ENCODE data around the gene TMEM131. TPM values are rescaled to one million over a fixed set of nuclear protein-coding genes. Genes with fewer than 3 reads are reported as not detected.
A peak's percentile ranks its signal among the peaks of the same experiment; 100 is the strongest.
"Not testable (repeated sequence)": the region's sequence is repeated elsewhere in the genome, so short reads cannot be mapped to it uniquely, and the experiment has no call there.

TMEM131 gene, protein sequence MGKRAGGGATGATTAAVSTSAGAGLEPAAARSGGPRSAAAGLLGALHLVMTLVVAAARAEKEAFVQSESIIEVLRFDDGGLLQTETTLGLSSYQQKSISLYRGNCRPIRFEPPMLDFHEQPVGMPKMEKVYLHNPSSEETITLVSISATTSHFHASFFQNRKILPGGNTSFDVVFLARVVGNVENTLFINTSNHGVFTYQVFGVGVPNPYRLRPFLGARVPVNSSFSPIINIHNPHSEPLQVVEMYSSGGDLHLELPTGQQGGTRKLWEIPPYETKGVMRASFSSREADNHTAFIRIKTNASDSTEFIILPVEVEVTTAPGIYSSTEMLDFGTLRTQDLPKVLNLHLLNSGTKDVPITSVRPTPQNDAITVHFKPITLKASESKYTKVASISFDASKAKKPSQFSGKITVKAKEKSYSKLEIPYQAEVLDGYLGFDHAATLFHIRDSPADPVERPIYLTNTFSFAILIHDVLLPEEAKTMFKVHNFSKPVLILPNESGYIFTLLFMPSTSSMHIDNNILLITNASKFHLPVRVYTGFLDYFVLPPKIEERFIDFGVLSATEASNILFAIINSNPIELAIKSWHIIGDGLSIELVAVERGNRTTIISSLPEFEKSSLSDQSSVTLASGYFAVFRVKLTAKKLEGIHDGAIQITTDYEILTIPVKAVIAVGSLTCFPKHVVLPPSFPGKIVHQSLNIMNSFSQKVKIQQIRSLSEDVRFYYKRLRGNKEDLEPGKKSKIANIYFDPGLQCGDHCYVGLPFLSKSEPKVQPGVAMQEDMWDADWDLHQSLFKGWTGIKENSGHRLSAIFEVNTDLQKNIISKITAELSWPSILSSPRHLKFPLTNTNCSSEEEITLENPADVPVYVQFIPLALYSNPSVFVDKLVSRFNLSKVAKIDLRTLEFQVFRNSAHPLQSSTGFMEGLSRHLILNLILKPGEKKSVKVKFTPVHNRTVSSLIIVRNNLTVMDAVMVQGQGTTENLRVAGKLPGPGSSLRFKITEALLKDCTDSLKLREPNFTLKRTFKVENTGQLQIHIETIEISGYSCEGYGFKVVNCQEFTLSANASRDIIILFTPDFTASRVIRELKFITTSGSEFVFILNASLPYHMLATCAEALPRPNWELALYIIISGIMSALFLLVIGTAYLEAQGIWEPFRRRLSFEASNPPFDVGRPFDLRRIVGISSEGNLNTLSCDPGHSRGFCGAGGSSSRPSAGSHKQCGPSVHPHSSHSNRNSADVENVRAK (N-terminal part only)
- 10 to 100 TPM; 25.3 to 37.7 TPM for total RNA-seq
- 10 to 100 TPM; 38.5 to 39.4 TPM for polyA plus RNA-seq (ENCODE audit: insufficient read length in 2 of 2)
- long read RNA-seq, donor 1, full-length matches to known transcripts = 2 of 13 reads
- long read RNA-seq, donor 1, partial matches to known transcripts = 11 of 13 reads
- long read RNA-seq, donor 1, other reads (novel, unspliced or antisense) = 0 of 13 reads
- long read RNA-seq, donor 2, partial matches to known transcripts = 5 of 5 reads
- long read RNA-seq, donor 2, other reads (novel, unspliced or antisense) = 0 of 5 reads
- long read RNA-seq, donor 3, full-length matches to known transcripts = 1 of 10 reads
- long read RNA-seq, donor 3, partial matches to known transcripts = 9 of 10 reads
- long read RNA-seq, donor 3, other reads (novel, unspliced or antisense) = 0 of 10 reads
- long read RNA-seq, donor 4, full-length matches to known transcripts = 2 of 2 reads
- long read RNA-seq, donor 4, partial matches to known transcripts = 0 of 2 reads
- long read RNA-seq, donor 4, other reads (novel, unspliced or antisense) = 0 of 2 reads

DNA sequence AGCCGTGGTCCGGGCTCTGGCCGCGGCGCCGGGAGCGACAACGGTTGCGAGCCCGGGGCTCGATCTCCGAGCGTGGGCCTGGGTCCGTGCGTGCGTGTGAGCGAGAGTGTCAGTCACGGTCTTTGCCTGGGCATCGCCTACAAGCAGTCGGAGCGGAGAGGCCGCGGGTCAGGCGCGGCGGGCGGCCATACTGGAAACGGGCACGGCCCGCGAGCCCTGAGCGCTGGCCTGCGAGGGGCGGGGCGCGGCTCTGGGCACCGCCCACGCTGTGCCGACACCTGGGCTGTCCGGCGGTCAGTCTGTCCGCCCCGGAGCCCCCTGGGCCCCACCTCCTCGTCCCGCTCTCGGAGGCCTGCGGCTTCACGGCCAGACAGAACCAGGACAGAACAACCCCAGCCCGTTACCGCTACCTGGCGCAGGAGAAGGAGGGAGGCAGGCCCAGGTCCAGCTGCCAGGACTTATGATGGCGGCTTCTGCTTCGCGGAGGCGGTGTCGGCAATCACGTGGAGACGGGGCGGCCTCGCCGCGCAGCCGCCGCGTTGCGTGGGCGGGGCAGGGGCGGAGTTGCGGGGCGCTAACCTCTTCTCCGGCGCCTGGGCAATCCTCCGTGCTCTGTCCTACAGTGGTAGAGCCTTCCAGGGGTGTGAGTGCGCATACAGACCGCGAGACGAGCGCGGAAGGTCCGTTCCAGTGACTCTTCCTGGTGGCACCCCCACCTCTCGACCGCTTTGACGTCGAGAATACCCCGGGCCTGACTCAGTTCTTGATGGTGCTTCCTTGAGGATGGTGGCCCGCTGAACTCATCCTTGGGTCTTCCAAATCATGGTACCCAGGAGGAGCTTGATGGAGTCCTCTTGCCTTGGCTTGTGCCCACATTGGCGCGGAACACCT is at the start of gene TMEM131:
Gene TMEM131 (minus strand): TSS at position 215 of the 891 bp plus-strand sequence. CDS start 286 bp downstream, outside the sequence.
- peaks cover 14% of the 10 kb centered on the region for H3K4me1 ChIP-seq (ENCODE audit: control insufficient read depth, insufficient read depth, low read length)
- H3K4me3 ChIP-seq (ENCODE audit: low read depth, low read length) = peak within 1 kb of the TSS; percentile 64
- DNase-seq (ENCODE audit: low read depth in 4 of 6, low spot score in 6 of 6) = peak; percentile 82 to 98 (median 91)
- no peaks in the 10 kb centered on the region for H3K36me3 ChIP-seq (ENCODE audit: control insufficient read depth, insufficient read depth, low read length)
- no peaks in the 10 kb centered on the region for H3K27me3 ChIP-seq (ENCODE audit: control insufficient read depth, insufficient read depth, low read length)
- peak within 1 kb of the TSS; percentile 96 for H3K27ac ChIP-seq (ENCODE audit: low read depth, low read length)
- WGBS (ENCODE audit: insufficient coverage) = under 1% methylated on average over 88 of the region's 88 CpGs
- no peaks in the 10 kb centered on the region for H3K9me3 ChIP-seq (ENCODE audit: control insufficient read depth, insufficient read depth, low read length)

DNA sequence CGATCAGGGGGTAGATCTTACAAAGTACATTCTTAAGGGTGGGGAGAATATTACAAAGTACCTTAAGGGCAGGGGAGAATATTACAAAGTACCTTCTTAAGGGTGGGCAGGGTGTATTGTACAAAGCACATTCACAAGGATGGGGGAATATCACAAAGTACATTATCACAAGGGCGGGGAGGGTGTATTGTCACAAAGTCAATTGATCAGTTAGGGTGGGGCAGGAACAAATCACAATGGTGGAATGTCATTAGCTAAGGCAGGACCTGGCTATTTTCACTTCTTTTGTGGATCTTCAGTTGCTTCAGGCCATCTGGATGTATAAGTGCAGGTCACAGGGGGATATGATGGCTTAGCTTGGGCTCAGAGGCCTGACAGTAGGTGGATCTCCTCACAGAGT is 49.0 kb upstream of the TMEM131 start:
- not testable (repeated sequence) for H3K36me3 ChIP-seq (ENCODE audit: control insufficient read depth, insufficient read depth, low read length); H3K9me3 ChIP-seq (ENCODE audit: control insufficient read depth, insufficient read depth, low read length); H3K27ac ChIP-seq (ENCODE audit: low read depth, low read length); H3K4me3 ChIP-seq (ENCODE audit: low read depth, low read length); DNase-seq (ENCODE audit: low read depth in 4 of 6, low spot score in 6 of 6); H3K4me1 ChIP-seq (ENCODE audit: control insufficient read depth, insufficient read depth, low read length); H3K27me3 ChIP-seq (ENCODE audit: control insufficient read depth, insufficient read depth, low read length)
- 100% methylated on average over 1 of the region's 2 CpGs for WGBS (ENCODE audit: insufficient coverage)

DNA sequence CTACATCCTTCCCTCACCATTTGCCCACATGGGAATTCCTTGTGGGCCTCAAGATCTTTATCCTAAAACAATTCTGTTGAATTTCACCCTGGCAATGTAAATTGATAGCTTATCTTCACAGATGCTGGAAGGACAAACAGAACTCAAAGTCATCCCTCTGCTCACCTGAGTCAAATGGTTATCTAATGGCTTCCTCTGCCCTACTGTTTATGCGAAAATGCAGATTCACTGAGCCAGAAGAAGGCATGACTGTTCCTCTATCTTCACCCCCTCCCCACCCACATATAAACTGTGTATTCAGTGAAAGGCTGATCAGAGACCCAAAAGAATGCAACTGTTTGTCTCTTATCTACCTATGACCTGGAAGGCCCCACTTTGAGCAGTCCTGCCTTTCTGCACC is 47.4 kb upstream of the TMEM131 start:
- Histone ChIP-seq H3K36me3 (ENCODE audit: control insufficient read depth, insufficient read depth, low read length) (no peaks in the 10 kb centered on the region), H3K4me1 (ENCODE audit: control insufficient read depth, insufficient read depth, low read length) (peaks cover 6% of the 10 kb centered on the region), H3K27ac (ENCODE audit: low read depth, low read length) (no peak overlapping the region), H3K27me3 (ENCODE audit: control insufficient read depth, insufficient read depth, low read length) (no peaks in the 10 kb centered on the region), H3K9me3 (ENCODE audit: control insufficient read depth, insufficient read depth, low read length) (peaks cover 2% of the 10 kb centered on the region), H3K4me3 (ENCODE audit: low read depth, low read length) (no peak overlapping the region)
- DNase-seq (ENCODE audit: low read depth in 4 of 6, low spot score in 6 of 6) = no peak
- WGBS (ENCODE audit: insufficient coverage) = 100% methylated on average over 1 of the region's 1 CpG

DNA sequence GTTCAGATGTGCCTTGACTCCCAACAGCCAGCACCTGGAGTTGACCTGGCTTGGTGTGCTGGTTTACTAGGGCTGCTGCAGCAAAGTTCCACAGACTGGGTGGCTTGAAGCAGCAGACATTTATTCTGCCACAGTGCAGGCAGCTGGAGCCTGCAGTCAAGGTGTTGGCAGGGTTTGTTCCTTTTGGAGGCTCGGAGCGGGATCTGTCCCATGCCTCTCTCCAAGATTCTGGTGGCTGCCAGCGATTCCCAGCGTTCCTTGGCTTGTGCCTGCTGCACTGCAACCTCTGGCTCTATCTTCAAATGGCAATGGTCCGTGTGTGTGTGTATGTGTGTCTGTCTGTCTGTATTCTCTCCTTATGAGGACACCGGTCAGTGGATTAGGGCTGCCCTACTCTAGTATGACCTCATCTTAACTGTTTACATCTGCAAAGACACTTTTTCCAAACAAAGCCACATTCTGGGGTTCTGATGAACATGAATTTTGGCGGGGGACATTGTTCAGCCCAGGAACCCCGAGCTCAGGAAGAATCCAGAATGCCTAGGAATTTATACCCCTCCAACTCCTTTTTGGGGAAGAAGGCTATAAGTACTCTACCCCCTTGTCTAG is 44.7 kb upstream of the TMEM131 start:
- H3K27ac ChIP-seq (ENCODE audit: low read depth, low read length) = no peak overlapping the region
- 86% methylated on average over 4 of the region's 8 CpGs for WGBS (ENCODE audit: insufficient coverage)
- H3K4me3 ChIP-seq (ENCODE audit: low read depth, low read length) = no peak overlapping the region

GRCh38 chr2:98039085-98039756 is 43.5 kb upstream of the TMEM131 start:
- 87% methylated on average over 12 of the region's 12 CpGs for WGBS (ENCODE audit: insufficient coverage)
- H3K27me3 ChIP-seq (ENCODE audit: control insufficient read depth, insufficient read depth, low read length) = no peaks in the 10 kb centered on the region

More for the DNA sequence above, 44.7 kb upstream of the TMEM131 start:
- Histone ChIP-seq H3K9me3 (ENCODE audit: control insufficient read depth, insufficient read depth, low read length) (peaks cover 2% of the 10 kb centered on the region), H3K36me3 (ENCODE audit: control insufficient read depth, insufficient read depth, low read length) (no peaks in the 10 kb centered on the region), H3K4me1 (ENCODE audit: control insufficient read depth, insufficient read depth, low read length) (peaks cover 17% of the 10 kb centered on the region), H3K27me3 (ENCODE audit: control insufficient read depth, insufficient read depth, low read length) (no peaks in the 10 kb centered on the region)
- no peak for DNase-seq (ENCODE audit: low read depth in 4 of 6, low spot score in 6 of 6)

DNA sequence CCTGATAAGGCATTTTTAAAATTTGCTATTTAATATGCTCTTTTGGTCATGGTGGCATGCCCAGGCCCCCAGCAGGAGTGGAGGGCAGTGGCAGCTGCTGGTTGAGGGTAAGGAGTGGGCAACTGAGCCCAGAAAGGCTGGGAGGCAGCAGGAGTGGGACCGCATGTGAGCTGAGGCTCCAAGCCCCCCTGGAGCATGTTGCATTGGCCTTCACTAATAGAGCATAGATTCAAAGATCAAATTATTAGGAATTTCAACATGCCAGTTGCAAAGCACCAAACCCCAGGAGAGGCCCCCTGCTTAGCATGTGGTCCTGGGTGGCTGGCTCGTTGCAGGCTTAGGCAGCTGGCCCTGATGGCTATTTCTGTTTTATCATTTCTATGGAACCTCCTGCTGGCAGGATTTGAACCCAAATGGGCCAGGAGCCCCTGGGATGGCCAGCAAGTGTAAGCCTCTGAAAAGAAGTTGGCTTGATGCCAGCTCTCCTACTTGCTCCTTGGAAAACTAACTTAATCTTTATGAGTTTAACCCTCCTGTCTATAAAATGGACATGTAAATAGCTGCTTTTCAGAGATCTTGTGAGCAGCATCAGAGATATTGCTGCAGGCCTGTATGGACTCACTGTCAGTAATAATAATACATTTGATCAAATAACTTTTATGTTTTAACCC is 42.1 kb upstream of the TMEM131 start:
- peak in 2 of 6 donors; percentile 27 to 56 for DNase-seq (ENCODE audit: low read depth in 4 of 6, low spot score in 6 of 6)
- Histone ChIP-seq H3K4me3 (ENCODE audit: low read depth, low read length) (no peak overlapping the region), H3K4me1 (ENCODE audit: control insufficient read depth, insufficient read depth, low read length) (peaks cover 17% of the 10 kb centered on the region), H3K27me3 (ENCODE audit: control insufficient read depth, insufficient read depth, low read length) (no peaks in the 10 kb centered on the region), H3K36me3 (ENCODE audit: control insufficient read depth, insufficient read depth, low read length) (no peaks in the 10 kb centered on the region), H3K27ac (ENCODE audit: low read depth, low read length) (no peak overlapping the region), H3K9me3 (ENCODE audit: control insufficient read depth, insufficient read depth, low read length) (no peaks in the 10 kb centered on the region)
- 21% methylated on average over 1 of the region's 2 CpGs for WGBS (ENCODE audit: insufficient coverage)

More at GRCh38 chr2:98039085-98039756, 43.5 kb upstream of the TMEM131 start:
- peaks cover 17% of the 10 kb centered on the region for H3K4me1 ChIP-seq (ENCODE audit: control insufficient read depth, insufficient read depth, low read length)
- no peak overlapping the region for H3K27ac ChIP-seq (ENCODE audit: low read depth, low read length)
- DNase-seq (ENCODE audit: low read depth in 4 of 6, low spot score in 6 of 6) = no peak
- no peak overlapping the region for H3K4me3 ChIP-seq (ENCODE audit: low read depth, low read length)
- peaks cover 2% of the 10 kb centered on the region for H3K9me3 ChIP-seq (ENCODE audit: control insufficient read depth, insufficient read depth, low read length)
- no peaks in the 10 kb centered on the region for H3K36me3 ChIP-seq (ENCODE audit: control insufficient read depth, insufficient read depth, low read length)

GRCh38 chr2:98037206-98037605 is 41.5 kb upstream of the TMEM131 start:
- H3K27me3 ChIP-seq (ENCODE audit: control insufficient read depth, insufficient read depth, low read length) = no peaks in the 10 kb centered on the region
- DNase-seq (ENCODE audit: low read depth in 4 of 6, low spot score in 6 of 6) = no peak
- H3K9me3 ChIP-seq (ENCODE audit: control insufficient read depth, insufficient read depth, low read length) = no peaks in the 10 kb centered on the region
- no peaks in the 10 kb centered on the region for H3K36me3 ChIP-seq (ENCODE audit: control insufficient read depth, insufficient read depth, low read length)
- no peak overlapping the region for H3K27ac ChIP-seq (ENCODE audit: low read depth, low read length)
- WGBS (ENCODE audit: insufficient coverage) = 38% methylated on average over 1 of the region's 2 CpGs
- H3K4me3 ChIP-seq (ENCODE audit: low read depth, low read length) = no peak overlapping the region
- H3K4me1 ChIP-seq (ENCODE audit: control insufficient read depth, insufficient read depth, low read length) = peaks cover 17% of the 10 kb centered on the region

All from spinal cord (tissue), 10 donors.